K562 (cell line): Measurements from ENCODE around the gene COPB2. TPM values are rescaled to one million over a fixed set of nuclear protein-coding genes. Genes with fewer than 3 reads are reported as not detected.
A peak's percentile ranks its signal among the peaks of the same experiment; 100 is the strongest.

Experiments
- ATAC-seq: fragments of 200-7000 bp; cut with Tn5 transposase; 3 replicates; pipeline ENCODE4 v1.9.1; 2020; ENCODE audit warnings: moderate library complexity
- BruUV-seq: library from RNA; stranded (reverse); fragments of 400-500 nt; replicated peaks from 2 replicates; lab custom pipeline; 2021; lab: Mats Ljungman, UMichigan
- CTCF ChIA-PET: fragments of 300-600 bp; formaldehyde crosslinking; extraction: SDS; loops from one replicate; lab custom pipeline; 2021; ENCODE audit warnings: low intra/inter-chr PET ratio; lab: Yijun Ruan, JAX
- POLR2A ChIA-PET: fragments of 300-600, 350-650 bp; sonication (Branson Sonifier 250); formaldehyde crosslinking; extraction: SDS; loops from one replicate; lab custom pipeline; 2021; ENCODE audit warnings: antibody characterized with exemption, inconsistent platforms; lab: Yijun Ruan, JAX
- DNase-seq, 4 experiments: peaks; one replicate each; pipeline versions ENCODE4 v3.0.0 to v3.0.0-alpha.2; 2011 to 2018; ENCODE audit warnings: low spot score in 3 of 4, mixed read lengths in 3 of 4; ENCODE audit errors: extremely low read depth in 1 of 4
- FAIRE-seq: peaks from 2 replicates; lab custom pipeline; 2011; peaks lifted over from hg19 to GRCh38; lab: Jason Lieb, UNC
- H2AFZ ChIP-seq: 2 replicates; pipeline ENCODE4 v1.6.0; 2011; ENCODE audit warnings: low read depth, low read length, control low read depth, inconsistent platforms
- H3K27ac ChIP-seq: fragments of 200-600 bp; 3 replicates; pipeline ENCODE4 v1.8.0; 2011; ENCODE audit warnings: low read depth, mild to moderate bottlenecking, control low read depth, inconsistent platforms, low read length, moderate library complexity, mixed read lengths; ENCODE audit errors: extremely low read depth
- H3K27me3 ChIP-seq, 2 experiments: fragments of 300-600 bp in 1 of 2; 2 replicates in 1 of 2; 3 replicates in 1 of 2; pipeline versions ENCODE4 v1.6.0 to v1.8.0; 2011; ENCODE audit warnings: inconsistent platforms in 2 of 2, low read length in 2 of 2, mild to moderate bottlenecking in 1 of 2, mixed read lengths in 1 of 2, moderate library complexity in 1 of 2; ENCODE audit not compliant: control insufficient read depth in 2 of 2, insufficient read depth in 2 of 2
- H3K36me3 ChIP-seq: fragments of 300-600 bp; 3 replicates; pipeline ENCODE4 v1.8.0; 2011; ENCODE audit warnings: mild to moderate bottlenecking, low read length, inconsistent platforms; ENCODE audit not compliant: control insufficient read depth, insufficient read depth
- H3K4me1 ChIP-seq, 2 experiments: fragments of 200-600 bp in 1 of 2; replicated peaks in 1 of 2; 2 replicates in 1 of 2; 3 replicates in 1 of 2; pipeline versions ENCODE4 v1.5.1 to v1.8.0; 2011; ENCODE audit warnings: inconsistent platforms in 2 of 2, low read length in 2 of 2, mild to moderate bottlenecking in 1 of 2, mixed read lengths in 1 of 2, moderate library complexity in 1 of 2; ENCODE audit not compliant: control insufficient read depth in 2 of 2, insufficient read depth in 2 of 2
- H3K4me2 ChIP-seq: 2 replicates; pipeline ENCODE4 v1.6.1; 2011; ENCODE audit warnings: low read length, control low read depth, inconsistent platforms, mixed read lengths; ENCODE audit not compliant: insufficient read depth
- H3K4me3 ChIP-seq: fragments of 200-600 bp; sonication (generic), shearing (Covaris generic); 2 replicates; pipeline ENCODE4 v1.5.1; 2016; ENCODE audit warnings: control low read depth, inconsistent platforms
- H3K79me2 ChIP-seq: fragments of 200-600 bp; 3 replicates; pipeline ENCODE4 v1.8.0; 2011; ENCODE audit warnings: low read length, inconsistent platforms; ENCODE audit not compliant: control insufficient read depth, insufficient read depth
- H3K9ac ChIP-seq, 2 experiments: 2 replicates each; pipeline versions ENCODE4 v1.6.0 to v1.6.1; 2011; ENCODE audit warnings: low read depth in 2 of 2, low read length in 2 of 2, control low read depth in 1 of 2, inconsistent platforms in 1 of 2, mild to moderate bottlenecking in 1 of 2, mixed read lengths in 1 of 2; ENCODE audit not compliant: insufficient read depth in 1 of 2
- H3K9me1 ChIP-seq: one replicate; pipeline ENCODE4 v1.6.0; 2011; ENCODE audit warnings: inconsistent platforms, mild to moderate bottlenecking, low read length, moderate library complexity; ENCODE audit not compliant: control insufficient read depth, insufficient read depth
- H3K9me3 ChIP-seq: replicated peaks from 2 replicates; pipeline ENCODE4 v1.5.1; 2011; ENCODE audit warnings: low read depth, low read length, inconsistent platforms; ENCODE audit not compliant: control insufficient read depth, insufficient read depth
- H4K20me1 ChIP-seq: replicated peaks from 2 replicates; pipeline ENCODE4 v1.6.1; 2011; ENCODE audit warnings: low read length, inconsistent platforms, mixed read lengths; ENCODE audit not compliant: control insufficient read depth, insufficient read depth
- CBFA2T3 ChIP-seq: fragments of 450-650 bp; IDR thresholded peaks from 2 replicates; pipeline ENCODE4 v1.6.1; 2017
- HNRNPL ChIP-seq: fragments of 200-400 bp; formaldehyde crosslinking; IDR thresholded peaks from 2 replicates; pipeline ENCODE4 v1.6.1; 2017; ENCODE audit warnings: low read depth, mild to moderate bottlenecking, low read length
- NEUROD1 ChIP-seq: fragments of 150-350 bp; IDR thresholded peaks from 2 replicates; pipeline ENCODE4 v1.6.1; 2014; ENCODE audit warnings: borderline replicate concordance, low read length, low read depth; ENCODE audit not compliant: partially characterized antibody
- RREB1 ChIP-seq: fragments of 250-450 bp; sonication (Bioruptor Pico); IDR thresholded peaks from 2 replicates; pipeline ENCODE4 v1.4.0; 2020
- SLC30A9 ChIP-seq: fragments of 250-450 bp; sonication (Bioruptor Pico); IDR thresholded peaks from 2 replicates; pipeline ENCODE4 v1.8.0; 2022; ENCODE audit warnings: mild to moderate bottlenecking, moderate library complexity
- TCF3 ChIP-seq: sonication (generic); formaldehyde crosslinking; IDR thresholded peaks from 2 replicates; pipeline ENCODE4 v1.4.0; 2020; ENCODE audit warnings: mild to moderate bottlenecking, missing genetic modification reagents
- ZNF134 ChIP-seq: fragments of 250-450 bp; sonication (Bioruptor Pico); conservative IDR thresholded peaks from 2 replicates; pipeline ENCODE4 v1.4.0; 2020
- ZNF778 ChIP-seq: fragments of 450-650 bp; formaldehyde crosslinking; IDR thresholded peaks from 2 replicates; pipeline ENCODE4 v1.4.0; 2020; ENCODE audit warnings: mild to moderate bottlenecking, moderate library complexity
- WGBS: fragments of 100-300 bp; shearing (Covaris generic); methylation state at CpG from one replicate; pipeline ENCODE4 v1.1.6; 2016; ENCODE audit warnings: low coverage, mixed read lengths; ENCODE audit not compliant: insufficient coverage; ENCODE audit errors: missing lambda C conversion rate; 5-methylcytosine and 5-hydroxymethylcytosine counted together
- in situ Hi-C: fragments of 300-500 bp; cut with MboI; formaldehyde crosslinking; loops from 4 replicates; pipeline ENCODE4 v1.15.0; 2018; ENCODE audit warnings: inconsistent platforms, mixed read lengths
- intact Hi-C: fragments of 100-400 bp; cut with micrococcal nuclease; formaldehyde crosslinking; loops from 2 replicates; pipeline ENCODE4 v1.14.2; 2022
- polyA plus RNA-seq, 8 experiments: library from polyadenylated mRNA; depleted of rRNA in 4 of 8; stranded (reverse) in 5 of 8; unstranded in 3 of 8; fragments of >200 nt; fragmentation: Nextera tagmentation in 2 of 8; fragmentation: Illumina TruSeq in 1 of 8; extraction: Ambion mirVana in 2 of 8; extraction: Trizol in 1 of 8; gene quantifications; 2 replicates each; pipeline versions ENCODE4 v1.2.1 to v1.2.3, GENCODE V29; 2011 to 2014; ENCODE audit warnings: inconsistent platforms in 1 of 8, missing spikeins in 1 of 8
- total RNA-seq, 7 experiments: library from RNA; depleted of rRNA in 6 of 7; stranded (reverse); fragments of >200 nt in 6 of 7; fragmentation: Illumina TruSeq in 2 of 7; extraction: Trizol in 2 of 7; gene quantifications; 2 replicates each; pipeline versions ENCODE4 v1.2.1 to v1.2.3, GENCODE V29; 2011 to 2021; ENCODE audit warnings: low replicate concordance in 1 of 7
- TF ChIP-seq, protein P1 (sequence below): fragments of 250-450 bp; sonication (Bioruptor Pico); IDR thresholded peaks from 2 replicates; pipeline ENCODE4 v1.4.0; 2020

COPB2 gene
- total and polyA plus RNA-seq, 9 of the 15 experiments (the other 6 are each of a cell fraction or from before 2014, with no cell fraction given) = 64.3 to 189 (median 130) TPM

DNA sequence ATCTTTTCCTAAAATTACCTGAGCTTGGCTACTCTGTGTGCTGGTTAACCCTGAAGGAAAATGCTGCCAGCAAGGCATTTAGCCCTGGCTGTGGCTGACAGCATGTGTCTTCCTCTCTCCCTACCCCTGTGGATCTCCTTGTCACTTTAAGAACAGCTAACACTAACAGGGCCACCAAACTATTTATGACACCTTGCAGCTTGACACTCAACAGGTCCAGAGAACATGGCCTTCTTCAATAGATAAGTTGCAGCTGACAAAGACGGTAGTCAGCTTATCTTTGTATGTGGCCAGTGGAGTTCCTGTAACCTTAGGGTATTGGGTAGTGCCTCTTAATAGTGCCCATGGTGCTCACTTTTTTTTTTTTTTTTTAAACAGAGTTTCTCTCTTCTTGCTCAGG, 32.0 kb upstream of the COPB2 start:
- Histone ChIP-seq H3K4me2 (no peak overlapping the region), H3K9me1 (no peaks in the 10 kb centered on the region), H4K20me1 (no peaks in the 10 kb centered on the region), H3K27me3 (no peaks in the 10 kb centered on the region), H3K36me3 (no peaks in the 10 kb centered on the region), H3K27ac (no peak overlapping the region), H3K9me3 (no peaks in the 10 kb centered on the region), H3K9ac (no peak overlapping the region), H3K4me3 (no peak overlapping the region), H2AFZ (no peak overlapping the region), H3K4me1 (no peaks in the 10 kb centered on the region; a peak in 2 of 5 replicates), H3K79me2 (no peaks in the 10 kb centered on the region)
- 0% methylated on average over 1 of the region's 1 CpG for WGBS
- DNase-seq (peak in 1 of 4 experiments; percentile 8), FAIRE-seq (peak; percentile 29), ATAC-seq (no peak)
- ChIA-PET POLR2A (interaction anchor here (0.6 kb wide), 1 partner anchor 30 kb away, joined by 3 read pairs; no protein-coding TSS in a partner anchor), CTCF (no interaction called here)
- TF ChIP-seq RREB1 (no peak), HNRNPL (no peak), ZNF778 (CRISPR knock-in tag) (no peak), SLC30A9 (CRISPR knock-in tag) (no peak), NEUROD1 (no peak), ZNF134 (CRISPR knock-in tag) (no peak), CBFA2T3 (peak; percentile 39; the same call in 1 of the 2 replicates), TCF3 (CRISPR knock-in tag) (peak; percentile 29; the same call in 1 of the 2 replicates)
- TF ChIP-seq, protein P1, sequence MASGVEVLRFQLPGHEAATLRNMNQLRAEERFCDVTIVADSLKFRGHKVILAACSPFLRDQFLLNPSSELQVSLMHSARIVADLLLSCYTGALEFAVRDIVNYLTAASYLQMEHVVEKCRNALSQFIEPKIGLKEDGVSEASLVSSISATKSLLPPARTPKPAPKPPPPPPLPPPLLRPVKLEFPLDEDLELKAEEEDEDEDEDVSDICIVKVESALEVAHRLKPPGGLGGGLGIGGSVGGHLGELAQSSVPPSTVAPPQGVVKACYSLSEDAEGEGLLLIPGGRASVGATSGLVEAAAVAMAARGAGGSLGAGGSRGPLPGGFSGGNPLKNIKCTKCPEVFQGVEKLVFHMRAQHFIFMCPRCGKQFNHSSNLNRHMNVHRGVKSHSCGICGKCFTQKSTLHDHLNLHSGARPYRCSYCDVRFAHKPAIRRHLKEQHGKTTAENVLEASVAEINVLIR (CRISPR knock-in tag) = no peak
- BruUV-seq = no TSS peak
- in situ Hi-C loops (no loop called here), intact Hi-C loops (loop anchor here (10.0 kb wide), 1 partner anchor 633 kb away; no protein-coding TSS in a partner anchor)
